GM12892 (cell line): Measurements from ENCODE around the gene COL5A1.

Source experiments
- POLR2A ChIP-seq: IDR thresholded peaks from 2 replicates; pipeline ENCODE4 v1.6.1; 2011; ENCODE audit warnings: low read depth, low read length, control low read depth
- POLR2AphosphoS5 ChIP-seq: IDR thresholded peaks from 2 replicates; pipeline ENCODE4 v1.6.1; 2011; ENCODE audit warnings: low read depth, low read length, control low read depth

GRCh38 chr9:134768709-134769351 is 127.2 kb downstream of the COL5A1 start:
- TF ChIP-seq POLR2A (no peak), POLR2AphosphoS5 (no peak)
